Measurements from ENCODE around the gene SGIP1.

- TF ChIP-seq CTCF (IDR thresholded peaks at IDR 0.05): no peak
- TF ChIP-seq EZH2phosphoT487 (IDR thresholded peaks at IDR 0.05): no peak
- no peak for TF ChIP-seq EZH2 (IDR thresholded peaks at IDR 0.05)
These were observed 90.6 kb downstream of the SGIP1 start for GRCh38 chr1:66624412-66625060.

Measured in neural progenitor cell (in vitro differentiated cells).